B cell (primary cell): ENCODE measurements around the gene MAGIX. TPM values are rescaled to one million over a fixed set of nuclear protein-coding genes. Genes with fewer than 3 reads are reported as not detected.

Experiments
- ATAC-seq: fragments of 200-7000 bp; cut with Tn5 transposase; one replicate; pipeline ENCODE4 v1.10.0; 2021; ENCODE audit warnings: low read depth, mild to moderate bottlenecking, moderate number of reproducible peaks, moderate library complexity
- CTCF ChIA-PET: fragments of 350-600 bp; sonication (Branson Sonifier 250); formaldehyde crosslinking; loops from one replicate; lab custom pipeline; 2021; ENCODE audit warnings: antibody characterized with exemption, inconsistent platforms; lab: Charles Lee
- POLR2A ChIA-PET: fragments of 350-600 bp; sonication (Branson Sonifier 250); formaldehyde crosslinking; loops from one replicate; lab custom pipeline; 2021; ENCODE audit warnings: antibody characterized with exemption; lab: Charles Lee
- DNase-seq: peaks from one replicate; pipeline ENCODE4 v3.0.0; 2013
- H2AFZ ChIP-seq: 2 replicates; pipeline ENCODE4 v1.6.1; 2012; ENCODE audit warnings: mild to moderate bottlenecking, low read depth, low read length; ENCODE audit not compliant: insufficient read depth, poor library complexity, severe bottlenecking
- H3K27ac ChIP-seq, 2 donors: 1 replicate in 1 of 2; 2 replicates in 1 of 2; pipeline ENCODE4 v1.5.1; 2012 to 2013; ENCODE audit warnings: low read length in 2 of 2, mild to moderate bottlenecking in 2 of 2, moderate library complexity in 1 of 2
- H3K27me3 ChIP-seq, 4 experiments: fragments of 200-600 bp in 1 of 4; sonication (generic) in 1 of 4; replicated peaks in 1 of 4; 1 replicate in 2 of 4; 2 replicates in 2 of 4; pipeline versions ENCODE4 v1.6.1 to v1.7.0; 2013 to 2016; ENCODE audit warnings: low read length in 3 of 4, mild to moderate bottlenecking in 2 of 4, mixed read lengths in 1 of 4, moderate library complexity in 1 of 4; ENCODE audit not compliant: insufficient read depth in 4 of 4, control insufficient read depth in 3 of 4; ENCODE audit errors: control extremely low read depth in 1 of 4
- H3K36me3 ChIP-seq, 2 experiments: replicated peaks in 1 of 2; 1 replicate in 1 of 2; 2 replicates in 1 of 2; pipeline versions ENCODE4 v1.6.1 to v1.7.1; 2013; ENCODE audit warnings: low read length in 1 of 2; ENCODE audit not compliant: insufficient read depth in 2 of 2, control insufficient read depth in 1 of 2; ENCODE audit errors: control extremely low read depth in 1 of 2, extremely low read depth in 1 of 2
- H3K4me1 ChIP-seq, 2 donors: fragments of 200-600 bp in 1 of 2; sonication (generic) in 1 of 2; 1 replicate in 1 of 2; 2 replicates in 1 of 2; pipeline versions ENCODE4 v1.5.1 to v1.6.1; 2013 to 2017; ENCODE audit warnings: low read length in 2 of 2; ENCODE audit not compliant: control insufficient read depth in 2 of 2, insufficient read depth in 2 of 2
- H3K4me2 ChIP-seq: replicated peaks from 2 replicates; pipeline ENCODE3; 2012; ENCODE audit warnings: mild to moderate bottlenecking, low read depth, low read length; ENCODE audit not compliant: poor library complexity, severe bottlenecking
- H3K4me3 ChIP-seq, 5 experiments: fragments of 200-600 bp in 1 of 5; sonication (generic) in 1 of 5; 1 replicate in 3 of 5; 2 replicates in 2 of 5; pipeline versions ENCODE4 v1.5.1 to v1.7.0; 2011 to 2016; ENCODE audit warnings: low read length in 4 of 5, mild to moderate bottlenecking in 4 of 5, low read depth in 2 of 5, control low read depth in 1 of 5, moderate library complexity in 1 of 5; ENCODE audit not compliant: insufficient read depth in 1 of 5; ENCODE audit errors: control extremely low read depth in 1 of 5, extremely low read depth in 1 of 5
- H3K79me2 ChIP-seq: fragments of 200-600 bp; sonication (generic); one replicate; pipeline ENCODE4 v1.6.0; 2016; ENCODE audit warnings: low read length; ENCODE audit not compliant: control insufficient read depth, insufficient read depth
- H3K9ac ChIP-seq: fragments of 200-600 bp; sonication (generic); 2 replicates; pipeline ENCODE4 v1.6.1; 2017; ENCODE audit warnings: mild to moderate bottlenecking, low read length, moderate library complexity
- H3K9me3 ChIP-seq, 3 donors: one replicate each; pipeline versions ENCODE4 v1.6.1 to v1.7.1; 2013; ENCODE audit warnings: low read length in 2 of 3; ENCODE audit not compliant: control insufficient read depth in 2 of 3, insufficient read depth in 1 of 3; ENCODE audit errors: control extremely low read depth in 1 of 3
- H4K20me1 ChIP-seq: 2 replicates; pipeline ENCODE4 v1.6.0; 2012; ENCODE audit warnings: mild to moderate bottlenecking, low read length; ENCODE audit not compliant: insufficient read depth, control insufficient read depth, poor library complexity, severe bottlenecking
- H3K27ac Mint-ChIP-seq: one replicate; pipeline ENCODE4 v1.8.0; 2021; ENCODE audit warnings: mixed read lengths
- H3K27me3 Mint-ChIP-seq: one replicate; pipeline ENCODE4 v1.8.0; 2021; ENCODE audit warnings: mixed read lengths
- H3K4me1 Mint-ChIP-seq: one replicate; pipeline ENCODE4 v1.8.0; 2021; ENCODE audit warnings: mixed read lengths
- H3K4me3 Mint-ChIP-seq: one replicate; pipeline ENCODE4 v1.8.0; 2021; ENCODE audit warnings: mixed read lengths
- H3K9me3 Mint-ChIP-seq: one replicate; pipeline ENCODE4 v1.8.0; 2022; ENCODE audit warnings: mixed read lengths; ENCODE audit not compliant: insufficient read depth
- CTCF ChIP-seq: fragments of 200-600 bp; IDR thresholded peaks from one replicate; pipeline ENCODE4 v1.8.0; 2022; ENCODE audit warnings: antibody characterized with exemption, mild to moderate bottlenecking
- EZH2 ChIP-seq: IDR thresholded peaks from 2 replicates; pipeline ENCODE4 v1.6.1; 2012; ENCODE audit warnings: borderline replicate concordance, low read depth, mild to moderate bottlenecking, moderate library complexity, low read length; ENCODE audit not compliant: insufficient read depth, poor library complexity, severe bottlenecking
- WGBS: methylation state at CpG from one replicate; pipeline ENCODE4 v1.1.5; 2013; ENCODE audit warnings: missing lambda C conversion rate; ENCODE audit not compliant: insufficient coverage; 5-methylcytosine and 5-hydroxymethylcytosine counted together
- intact Hi-C: fragments of 100-400 bp; cut with micrococcal nuclease; formaldehyde crosslinking; loops from one replicate; pipeline ENCODE4 v1.10.0; 2022
- polyA plus RNA-seq: library from polyadenylated mRNA; depleted of rRNA; stranded (reverse); fragments of >200 nt; gene quantifications from 2 replicates; pipeline ENCODE4 v1.2.3, GENCODE V29; 2012
- total RNA-seq, 2 donors: library from RNA; stranded (reverse); fragments of 120-200 nt in 1 of 2; gene quantifications; 1 replicate in 1 of 2; 2 replicates in 1 of 2; pipeline versions ENCODE4 v1.2.3 to v1.2.4, GENCODE V29; 2013 to 2022

Gene MAGIX
- total and polyA plus RNA-seq, 2 donors (not counting 1 experiment from before 2014, with no cell fraction given), result 1.2 to 2.4 TPM

- Mint-ChIP-seq H3K27me3 (no peaks in the 10 kb centered on the region), H3K4me3 (peak overlapping the region; percentile 5), H3K27ac (no peak overlapping the region), H3K4me1 (peaks cover 13% of the 10 kb centered on the region), H3K9me3 (no peaks in the 10 kb centered on the region)
- no peaks in the 10 kb centered on the region for H3K79me2 ChIP-seq
- H3K4me2 ChIP-seq, result no peak overlapping the region
- no peak overlapping the region for H2AFZ ChIP-seq
- WGBS, result no CpG with 5 or more reads among the region's 5 CpGs
- H4K20me1 ChIP-seq, result no peaks in the 10 kb centered on the region
- H3K27ac ChIP-seq, result no peak overlapping the region
- TF ChIP-seq EZH2, result no peak
- TF ChIP-seq CTCF, result no peak
- H3K4me3 ChIP-seq, result no peak overlapping the region
- H3K9ac ChIP-seq, result no peak overlapping the region
- H3K9me3 ChIP-seq, result no peaks in the 10 kb centered on the region
- POLR2A ChIA-PET, result no interaction called here
- H3K27me3 ChIP-seq, result no peaks in the 10 kb centered on the region
- no peaks in the 10 kb centered on the region for H3K36me3 ChIP-seq
- peaks cover 0 to 19% of the 10 kb centered on the region in 2 donors for H3K4me1 ChIP-seq
- CTCF ChIA-PET, result interaction anchor here (0.5 kb wide), 1 partner anchor 29 kb away, joined by 3 read pairs; no protein-coding TSS in a partner anchor
- intact Hi-C loops, result no loop called here
- no peak for DNase-seq
- ATAC-seq, result no peak
These were observed 926 bp upstream of the MAGIX start for GRCh38 chrX:49161632-49162031.

GRCh38 chrX:49163555-49164419 lies 1.2 kb downstream of the MAGIX start:
- TF ChIP-seq EZH2 (no peak), CTCF (peak; percentile 67)
- POLR2A ChIA-PET, result interaction anchor here (0.8 to 1.0 kb wide), 2 partner anchors 27 to 206 kb away, joined by 3 read pairs; no protein-coding TSS in a partner anchor
- no peaks in the 10 kb centered on the region for H3K27me3 Mint-ChIP-seq
- H3K4me1 Mint-ChIP-seq, result peaks cover 26% of the 10 kb centered on the region
- Histone ChIP-seq H3K4me2 (peak overlapping the region; percentile 75), H3K9me3 (no peaks in the 10 kb centered on the region), H3K4me3 (peak overlapping the region in 4 of 5 experiments; percentile 39 to 62 (median 46)), H3K27ac (peak overlapping the region; percentile 79 to 82), H3K36me3 (no peaks in the 10 kb centered on the region), H2AFZ (peak overlapping the region; percentile 74), H3K4me1 (peaks cover 5 to 38% of the 10 kb centered on the region in 2 donors), H4K20me1 (no peaks in the 10 kb centered on the region), H3K79me2 (no peaks in the 10 kb centered on the region), H3K9ac (peak overlapping the region; percentile 58), H3K27me3 (no peaks in the 10 kb centered on the region)
- peak overlapping the region; percentile 96 for H3K27ac Mint-ChIP-seq
- H3K9me3 Mint-ChIP-seq, result no peaks in the 10 kb centered on the region
- CTCF ChIA-PET, result interaction anchor here (0.8 to 2.4 kb wide), 4 partner anchors 9 to 516 kb away, joined by 3 to 9 read pairs (median 4); no protein-coding TSS in a partner anchor
- peak overlapping the region; percentile 86 for H3K4me3 Mint-ChIP-seq
- WGBS, result 1% methylated on average over 60 of the region's 69 CpGs
- ATAC-seq (peak; percentile 56), DNase-seq (peak; percentile 89)
- intact Hi-C loops, result loop anchor here (1.0 kb wide), 1 partner anchor 9 kb away; no protein-coding TSS in a partner anchor
